AG04450 (cell line): ENCODE measurements around the gene POU2AF2. TPM values are rescaled to one million over a fixed set of nuclear protein-coding genes. Genes with fewer than 3 reads are reported as not detected.
A peak's percentile ranks its signal among the peaks of the same experiment; 100 is the strongest.

Experiments
- CTCF ChIA-PET: fragments of 300-600, 350-600 bp; formaldehyde crosslinking; extraction: SDS; loops from one replicate; lab custom pipeline; 2022; ENCODE audit warnings: antibody characterized with exemption, inconsistent platforms; lab: Charles Lee
- POLR2A ChIA-PET: fragments of 350-600 bp; formaldehyde crosslinking; extraction: SDS; loops from one replicate; lab custom pipeline; 2021; ENCODE audit warnings: antibody characterized with exemption, inconsistent platforms; lab: Yijun Ruan, JAX
- DNase-seq: peaks from one replicate; pipeline ENCODE4 v3.0.0-alpha.2; 2011; ENCODE audit warnings: low read depth, low spot score
- H3K27ac ChIP-seq: one replicate; pipeline ENCODE4 v1.5.1; 2012; ENCODE audit warnings: low read depth, low read length, control low read depth
- H3K27me3 ChIP-seq: one replicate; pipeline ENCODE4 v1.6.0; 2012; ENCODE audit warnings: low read length; ENCODE audit not compliant: control insufficient read depth, insufficient read depth
- H3K4me3 ChIP-seq: 2 replicates; pipeline ENCODE4 v1.5.1; 2011; ENCODE audit warnings: mild to moderate bottlenecking, low read depth, low read length, control low read depth
- H3K9me3 ChIP-seq: 2 replicates; pipeline ENCODE4 v1.5.1; 2012; ENCODE audit warnings: low read length; ENCODE audit not compliant: control insufficient read depth, insufficient read depth
- polyA minus RNA-seq: library from RNA; depleted of rRNA, polyadenylated mRNA; stranded (reverse); fragments of >200 nt; gene quantifications from 2 replicates; pipeline ENCODE4 v1.2.3, GENCODE V29; 2011; rRNA and poly(A)+ RNA removed
- polyA plus RNA-seq: library from polyadenylated mRNA; depleted of rRNA; stranded (reverse); fragments of >200 nt; gene quantifications from 2 replicates; pipeline ENCODE4 v1.2.3, GENCODE V29; 2011; rRNA removed
- TF ChIP-seq, protein P1 (sequence below): IDR thresholded peaks from 2 replicates; pipeline ENCODE4 v1.5.1; 2011; ENCODE audit warnings: low read depth, low read length, control low read depth, inconsistent platforms

POU2AF2 gene, protein sequence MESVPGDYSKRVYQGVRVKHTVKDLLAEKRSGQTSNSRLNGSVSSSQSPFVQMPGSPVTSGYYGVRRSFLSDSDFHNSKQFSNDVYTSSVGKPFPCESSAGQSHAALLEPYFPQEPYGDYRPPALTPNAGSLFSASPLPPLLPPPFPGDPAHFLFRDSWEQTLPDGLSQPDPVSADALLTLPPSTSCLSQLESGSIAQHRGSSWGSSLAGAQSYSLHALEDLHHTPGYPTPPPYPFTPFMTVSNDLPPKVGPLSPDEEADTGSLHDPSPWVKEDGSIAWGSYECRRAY
- not detected in 2 replicates for polyA plus RNA-seq
- polyA minus RNA-seq, result not detected in 2 replicates

DNA sequence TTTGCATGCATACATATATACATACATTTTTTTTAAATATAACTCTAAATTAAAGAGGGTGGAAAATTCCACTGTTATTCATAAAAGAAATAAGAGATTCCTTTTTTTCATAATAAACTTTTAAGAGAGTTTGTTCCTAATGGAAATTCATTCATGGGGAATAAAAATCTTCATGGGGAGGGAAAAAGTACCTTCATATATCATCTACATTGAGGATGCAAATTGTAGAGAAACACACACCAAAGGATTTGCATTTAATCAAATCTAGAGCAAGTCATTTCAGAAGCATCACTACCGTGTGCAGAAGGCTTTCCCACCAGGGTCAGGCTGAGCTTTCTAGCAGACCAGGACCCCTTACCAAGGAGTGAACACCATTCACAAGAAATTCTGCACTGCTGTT, at the start of gene POU2AF2:
TSS of gene POU2AF2 (plus strand) at position 301 of the 400 bp plus-strand sequence. CDS start 129 bp downstream, outside the sequence.
- DNase-seq, result no peak
- CTCF ChIA-PET, result interaction anchor here (0.9 kb wide), 1 partner anchor 816 kb away, joined by 3 read pairs; the partner anchor contains the start of gene FDX1
- Histone ChIP-seq H3K27me3 (peaks cover 11% of the 10 kb centered on the region), H3K4me3 (no peak within 1 kb of the TSS), H3K27ac (no peak within 1 kb of the TSS), H3K9me3 (no peaks in the 10 kb centered on the region)
- POLR2A ChIA-PET, result no interaction called here
- TF ChIP-seq, protein P1, sequence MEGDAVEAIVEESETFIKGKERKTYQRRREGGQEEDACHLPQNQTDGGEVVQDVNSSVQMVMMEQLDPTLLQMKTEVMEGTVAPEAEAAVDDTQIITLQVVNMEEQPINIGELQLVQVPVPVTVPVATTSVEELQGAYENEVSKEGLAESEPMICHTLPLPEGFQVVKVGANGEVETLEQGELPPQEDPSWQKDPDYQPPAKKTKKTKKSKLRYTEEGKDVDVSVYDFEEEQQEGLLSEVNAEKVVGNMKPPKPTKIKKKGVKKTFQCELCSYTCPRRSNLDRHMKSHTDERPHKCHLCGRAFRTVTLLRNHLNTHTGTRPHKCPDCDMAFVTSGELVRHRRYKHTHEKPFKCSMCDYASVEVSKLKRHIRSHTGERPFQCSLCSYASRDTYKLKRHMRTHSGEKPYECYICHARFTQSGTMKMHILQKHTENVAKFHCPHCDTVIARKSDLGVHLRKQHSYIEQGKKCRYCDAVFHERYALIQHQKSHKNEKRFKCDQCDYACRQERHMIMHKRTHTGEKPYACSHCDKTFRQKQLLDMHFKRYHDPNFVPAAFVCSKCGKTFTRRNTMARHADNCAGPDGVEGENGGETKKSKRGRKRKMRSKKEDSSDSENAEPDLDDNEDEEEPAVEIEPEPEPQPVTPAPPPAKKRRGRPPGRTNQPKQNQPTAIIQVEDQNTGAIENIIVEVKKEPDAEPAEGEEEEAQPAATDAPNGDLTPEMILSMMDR, result no peak

DNA sequence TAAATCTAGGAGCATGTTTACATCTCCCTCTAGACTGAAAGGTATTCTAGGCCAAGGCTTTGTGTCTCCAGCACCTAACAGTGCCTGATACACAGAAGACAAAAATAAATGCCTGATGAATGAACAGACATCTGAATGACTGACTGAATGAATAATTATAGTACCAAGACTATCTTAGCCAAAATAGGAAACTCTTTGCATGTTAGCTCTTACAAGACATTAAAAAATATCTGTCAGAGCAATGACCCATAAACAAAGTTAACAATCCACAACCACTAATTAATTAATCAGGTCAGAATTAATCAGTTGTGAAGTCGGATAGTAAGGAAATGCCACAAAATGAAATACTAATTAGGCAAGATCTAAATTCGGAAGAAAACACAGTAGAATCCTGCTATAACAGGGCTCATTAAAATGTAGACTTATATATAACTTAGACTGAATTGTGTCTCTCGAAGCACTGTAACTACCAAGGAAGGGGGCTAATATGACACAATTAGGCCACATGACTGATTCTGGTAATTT, 45.5 kb upstream of the POU2AF2 start:
- TF ChIP-seq, protein P1, result no peak
- Histone ChIP-seq H3K4me3 (no peak overlapping the region), H3K27me3 (no peaks in the 10 kb centered on the region), H3K9me3 (no peaks in the 10 kb centered on the region), H3K27ac (no peak overlapping the region)
- DNase-seq, result no peak
- CTCF ChIA-PET, result no interaction called here
- POLR2A ChIA-PET, result no interaction called here

DNA sequence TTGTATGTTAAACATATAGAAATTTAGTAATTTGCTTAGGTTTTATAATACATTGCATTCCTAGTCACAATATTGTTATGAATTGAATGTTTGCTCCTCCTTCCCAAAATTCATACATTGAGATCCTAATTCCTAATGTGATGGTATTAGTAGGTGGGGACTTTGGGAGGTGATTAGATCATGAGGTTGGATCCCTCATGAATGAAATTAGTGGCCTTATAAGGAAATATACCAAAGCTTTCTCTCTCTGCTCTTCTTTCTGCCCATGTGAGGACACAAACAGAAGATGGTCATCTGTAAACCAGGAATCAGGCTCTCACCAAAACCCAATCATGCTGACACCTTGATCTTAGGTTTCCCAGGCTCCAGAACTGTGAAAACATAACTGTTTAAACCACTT, 41.3 kb upstream of the POU2AF2 start:
- ChIA-PET CTCF (interaction anchor here (1.2 kb wide), 1 partner anchor 10 kb away, joined by 3 read pairs; no protein-coding TSS in a partner anchor), POLR2A (no interaction called here)
- no peaks in the 10 kb centered on the region for H3K9me3 ChIP-seq
- no peak for DNase-seq
- no peak overlapping the region for H3K4me3 ChIP-seq
- no peak overlapping the region for H3K27ac ChIP-seq
- no peaks in the 10 kb centered on the region for H3K27me3 ChIP-seq
- TF ChIP-seq, protein P1, result no peak

DNA sequence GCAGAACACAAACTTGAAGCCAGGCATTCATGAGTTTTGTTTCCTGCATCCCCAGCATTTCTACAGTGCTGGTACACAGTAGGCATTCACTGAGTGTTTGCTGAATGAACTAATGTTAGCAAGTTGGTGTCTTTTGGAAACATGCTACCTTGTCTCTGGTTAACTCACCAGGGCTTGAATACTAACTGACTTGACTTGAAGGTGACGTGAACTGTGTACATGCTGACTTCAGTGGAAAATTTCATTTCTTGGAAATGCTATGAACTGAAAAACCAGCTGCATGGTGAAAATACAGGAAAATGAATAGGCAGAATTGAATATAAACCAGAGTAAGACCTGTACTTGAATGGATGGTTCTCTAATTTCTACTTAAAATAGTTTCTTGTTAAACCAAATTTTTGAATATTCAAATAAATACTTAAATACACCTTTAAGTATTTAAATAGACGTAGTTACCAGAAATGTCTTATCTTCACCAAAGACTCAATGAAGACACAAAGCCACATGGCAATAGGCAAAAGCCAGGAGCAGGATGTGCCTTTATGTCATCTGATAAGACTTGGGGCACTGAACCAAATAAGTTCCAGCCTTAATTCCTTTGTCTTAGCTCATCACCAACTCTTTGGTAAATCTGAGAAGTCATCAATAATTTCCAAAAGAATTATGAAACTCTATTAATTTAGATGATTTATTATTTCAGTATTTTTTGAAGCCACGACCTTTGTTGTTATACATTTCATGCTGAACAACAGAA, 39.7 kb upstream of the POU2AF2 start:
- H3K27ac ChIP-seq, result no peak overlapping the region
- no peak for DNase-seq
- H3K9me3 ChIP-seq, result no peaks in the 10 kb centered on the region
- POLR2A ChIA-PET, result no interaction called here
- no peaks in the 10 kb centered on the region for H3K27me3 ChIP-seq
- CTCF ChIA-PET, result no interaction called here
- TF ChIP-seq, protein P1, result no peak
- H3K4me3 ChIP-seq, result no peak overlapping the region

DNA sequence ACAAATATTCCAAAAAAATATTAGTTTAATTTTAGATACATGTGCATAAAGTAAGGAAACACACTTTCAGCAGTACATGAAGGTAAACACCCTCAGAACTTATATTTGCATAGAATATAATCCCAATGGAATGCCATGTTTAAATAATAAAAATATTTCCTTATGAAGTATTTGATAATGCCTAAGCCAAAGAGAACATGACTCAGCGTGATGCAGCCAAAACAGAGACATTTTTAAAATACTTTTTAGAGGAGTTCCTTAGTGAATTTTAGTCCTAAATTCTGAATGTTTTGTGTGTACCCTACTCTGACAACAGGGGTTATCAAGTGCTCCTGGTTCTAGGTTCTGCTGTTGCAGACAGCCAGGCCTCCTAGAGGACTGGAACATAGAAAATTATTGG, 39.1 kb upstream of the POU2AF2 start:
- no peaks in the 10 kb centered on the region for H3K9me3 ChIP-seq
- no peak overlapping the region for H3K4me3 ChIP-seq
- ChIA-PET POLR2A (no interaction called here), CTCF (no interaction called here)
- H3K27ac ChIP-seq, result peak overlapping the region; percentile 81
- DNase-seq, result peak; percentile 24
- TF ChIP-seq, protein P1, result no peak
- no peaks in the 10 kb centered on the region for H3K27me3 ChIP-seq
